PC-3 (cell line): ENCODE measurements around the gene ZNF507. TPM values are rescaled to one million over a fixed set of nuclear protein-coding genes. Genes with fewer than 3 reads are reported as not detected.

Experiments
- ATAC-seq: fragments of 200-7000 bp; cut with Tn5 transposase; 2 replicates; pipeline ENCODE4 v1.9.1; 2020; ENCODE audit warnings: mild to moderate bottlenecking, moderate library complexity
- BruUV-seq: library from RNA; stranded (reverse); fragments of 400-500 nt; replicated peaks from 2 replicates; lab custom pipeline; 2021; lab: Mats Ljungman, UMichigan
- CTCF ChIA-PET: fragments of 300-600 bp; sonication (Branson Sonifier 250); formaldehyde crosslinking; loops from one replicate; lab custom pipeline; 2022; ENCODE audit warnings: antibody characterized with exemption; lab: Charles Lee
- POLR2A ChIA-PET: fragments of 300-600 bp; sonication (Branson Sonifier 250); formaldehyde crosslinking; loops from one replicate; lab custom pipeline; 2022; ENCODE audit warnings: antibody characterized with exemption; ENCODE audit not compliant: unreplicated experiment; lab: Charles Lee
- DNase-seq: peaks from one replicate; pipeline ENCODE4 v3.0.0-alpha.2; 2015
- H2AFZ ChIP-seq: fragments of 300-600 bp; sonication (generic); 2 replicates; pipeline ENCODE4 v1.6.0; 2016; ENCODE audit warnings: antibody characterized with exemption, low read length
- H3F3A ChIP-seq: fragments of 300-600 bp; sonication (generic); one replicate; pipeline ENCODE4 v1.6.0; 2017; ENCODE audit warnings: antibody characterized with exemption, low read length, control low read depth, mild to moderate bottlenecking; ENCODE audit not compliant: unreplicated experiment
- H3K27ac ChIP-seq: fragments of 300-600 bp; sonication (generic); 2 replicates; pipeline ENCODE4 v1.5.1; 2016; ENCODE audit warnings: mild to moderate bottlenecking, low read length
- H3K27me3 ChIP-seq: fragments of 300-600 bp; sonication (generic); 2 replicates; pipeline ENCODE4 v1.6.1; 2016; ENCODE audit warnings: low read length, mixed read lengths
- H3K36me3 ChIP-seq: fragments of 300-600 bp; sonication (generic); 2 replicates; pipeline ENCODE4 v1.6.1; 2016; ENCODE audit warnings: low read depth, mixed run types, low read length, mixed read lengths
- H3K4me1 ChIP-seq: fragments of 300-600 bp; sonication (generic); 2 replicates; pipeline ENCODE4 v1.5.1; 2016; ENCODE audit warnings: low read length; ENCODE audit not compliant: insufficient read depth
- H3K4me2 ChIP-seq: fragments of 300-600 bp; sonication (generic); 2 replicates; pipeline ENCODE4 v1.6.0; 2016; ENCODE audit warnings: low read length
- H3K4me3 ChIP-seq: fragments of 300-600 bp; sonication (generic); 2 replicates; pipeline ENCODE4 v1.5.1; 2016; ENCODE audit warnings: mild to moderate bottlenecking, low read length, mixed read lengths
- H3K79me2 ChIP-seq: fragments of 300-600 bp; sonication (generic); 2 replicates; pipeline ENCODE4 v1.6.1; 2017; ENCODE audit warnings: low read length, mixed read lengths
- H3K9ac ChIP-seq: fragments of 300-600 bp; sonication (generic); 2 replicates; pipeline ENCODE4 v1.6.0; 2016; ENCODE audit warnings: mild to moderate bottlenecking, low read length
- H3K9me2 ChIP-seq: fragments of 300-600 bp; sonication (generic); replicated peaks from 2 replicates; pipeline ENCODE4 v1.6.1; 2016; ENCODE audit warnings: mixed run types, low read length, mixed read lengths
- H3K9me3 ChIP-seq: fragments of 300-600 bp; sonication (generic); 2 replicates; pipeline ENCODE4 v1.6.1; 2016; ENCODE audit warnings: low read length, mixed read lengths
- H4K20me1 ChIP-seq: fragments of 300-600 bp; sonication (generic); 2 replicates; pipeline ENCODE4 v1.6.1; 2016; ENCODE audit warnings: low read length, mixed read lengths
- EZH2 ChIP-seq: fragments of 300-600 bp; sonication (generic); IDR thresholded peaks from one replicate; pipeline ENCODE4 v1.6.1; 2017; ENCODE audit warnings: antibody characterized with exemption, mild to moderate bottlenecking, low read length; ENCODE audit not compliant: unreplicated experiment
- EZH2phosphoT487 ChIP-seq: fragments of 300-600 bp; sonication (generic); IDR thresholded peaks from 2 replicates; pipeline ENCODE4 v1.6.1; 2018; ENCODE audit warnings: mild to moderate bottlenecking, antibody characterized with exemption, low read length, borderline replicate concordance
- intact Hi-C: fragments of 100-400 bp; cut with micrococcal nuclease; formaldehyde crosslinking; loops from 2 replicates; pipeline ENCODE4 v1.9.0; 2023
- total RNA-seq: library from RNA; depleted of rRNA; stranded (reverse); fragments of >200 nt; gene quantifications from 2 replicates; pipeline ENCODE4 v1.2.3, GENCODE V29; 2014
- TF ChIP-seq, protein P1 (sequence below): fragments of 300-600 bp; sonication (generic); conservative IDR thresholded peaks from 2 replicates; pipeline ENCODE4 v1.5.1; 2017; ENCODE audit warnings: antibody characterized with exemption, low read depth, mild to moderate bottlenecking, low read length

Gene ZNF507
- total RNA-seq, 1 experiment from 2014 or later: 4.9 TPM

DNA sequence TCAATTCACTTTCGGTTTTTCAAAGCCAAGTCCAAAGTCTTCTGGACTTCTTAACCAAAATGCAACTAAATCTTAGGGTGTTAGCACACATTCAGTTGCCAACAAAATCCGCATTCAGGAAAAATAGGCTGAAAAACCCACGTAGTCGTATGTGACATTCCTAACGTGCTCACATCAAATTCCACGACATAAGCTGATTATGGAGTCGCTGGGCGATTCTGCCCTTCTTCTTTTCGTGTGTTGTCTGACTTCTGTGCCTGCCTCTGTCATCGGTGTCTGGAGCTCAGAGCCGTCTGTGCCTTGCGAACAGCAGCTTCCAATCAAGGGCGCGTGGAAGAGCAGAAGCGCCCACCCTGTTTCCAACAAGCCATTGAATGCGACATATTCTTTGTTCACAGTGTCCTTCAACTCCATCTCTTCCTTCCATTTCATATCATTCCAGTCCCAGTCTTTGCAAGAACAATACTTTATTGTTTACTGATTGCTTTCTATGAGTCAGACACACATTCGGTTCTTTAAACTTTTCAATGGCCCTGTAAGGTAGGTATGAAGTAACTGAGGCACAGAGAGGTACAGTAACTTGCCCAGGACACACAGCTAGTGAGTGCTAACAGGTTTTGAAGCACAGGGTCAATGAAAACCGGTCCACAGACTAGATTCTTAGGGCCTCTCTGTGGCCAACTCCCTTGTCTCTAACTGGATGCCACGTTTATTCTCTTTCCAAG is 8.2 kb upstream of the ZNF507 start:
- intact Hi-C loops: no loop called here
- Histone ChIP-seq H3K4me3 (no peak overlapping the region), H4K20me1 (no peaks in the 10 kb centered on the region), H3K9ac (no peak overlapping the region), H3K79me2 (no peaks in the 10 kb centered on the region), H3K4me2 (no peak overlapping the region), H3K9me2 (no peaks in the 10 kb centered on the region), H3K9me3 (no peaks in the 10 kb centered on the region), H3K36me3 (no peaks in the 10 kb centered on the region), H3F3A (no peaks in the 10 kb centered on the region), H3K27ac (no peak overlapping the region), H2AFZ (no peak overlapping the region), H3K27me3 (no peaks in the 10 kb centered on the region), H3K4me1 (no peaks in the 10 kb centered on the region)
- ATAC-seq: no peak
- DNase-seq: no peak
- TF ChIP-seq EZH2 (no peak), EZH2phosphoT487 (no peak)
- TF ChIP-seq, protein P1, sequence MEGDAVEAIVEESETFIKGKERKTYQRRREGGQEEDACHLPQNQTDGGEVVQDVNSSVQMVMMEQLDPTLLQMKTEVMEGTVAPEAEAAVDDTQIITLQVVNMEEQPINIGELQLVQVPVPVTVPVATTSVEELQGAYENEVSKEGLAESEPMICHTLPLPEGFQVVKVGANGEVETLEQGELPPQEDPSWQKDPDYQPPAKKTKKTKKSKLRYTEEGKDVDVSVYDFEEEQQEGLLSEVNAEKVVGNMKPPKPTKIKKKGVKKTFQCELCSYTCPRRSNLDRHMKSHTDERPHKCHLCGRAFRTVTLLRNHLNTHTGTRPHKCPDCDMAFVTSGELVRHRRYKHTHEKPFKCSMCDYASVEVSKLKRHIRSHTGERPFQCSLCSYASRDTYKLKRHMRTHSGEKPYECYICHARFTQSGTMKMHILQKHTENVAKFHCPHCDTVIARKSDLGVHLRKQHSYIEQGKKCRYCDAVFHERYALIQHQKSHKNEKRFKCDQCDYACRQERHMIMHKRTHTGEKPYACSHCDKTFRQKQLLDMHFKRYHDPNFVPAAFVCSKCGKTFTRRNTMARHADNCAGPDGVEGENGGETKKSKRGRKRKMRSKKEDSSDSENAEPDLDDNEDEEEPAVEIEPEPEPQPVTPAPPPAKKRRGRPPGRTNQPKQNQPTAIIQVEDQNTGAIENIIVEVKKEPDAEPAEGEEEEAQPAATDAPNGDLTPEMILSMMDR: no peak
- no TSS peak for BruUV-seq
- CTCF ChIA-PET: interaction anchor here (1.1 kb wide), 1 partner anchor 23 kb away, joined by 3 read pairs; no protein-coding TSS in a partner anchor
- POLR2A ChIA-PET: no interaction called here

DNA sequence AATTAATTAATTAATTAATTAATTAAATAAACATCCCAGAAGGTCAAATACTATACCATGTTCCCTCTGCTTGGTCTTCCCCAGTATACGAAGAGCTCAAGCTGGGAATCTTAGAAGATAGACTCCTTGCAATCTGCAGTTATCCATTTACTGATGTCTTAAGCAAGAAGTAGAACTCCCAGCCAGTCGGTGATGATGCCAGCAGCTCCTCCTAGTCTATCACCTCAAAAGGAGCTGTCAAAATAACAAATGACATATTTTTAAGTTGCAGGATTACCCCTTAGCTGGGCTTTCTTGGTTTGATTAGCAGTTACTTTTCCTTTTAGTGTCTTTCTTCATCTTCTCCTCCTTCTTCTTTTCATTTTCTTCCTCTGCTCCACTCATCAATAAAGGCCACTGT is 6.0 kb upstream of the ZNF507 start:
- Histone ChIP-seq H2AFZ (no peak overlapping the region), H3K27me3 (no peaks in the 10 kb centered on the region), H3K79me2 (no peaks in the 10 kb centered on the region), H3K4me2 (no peak overlapping the region), H3K4me1 (peaks cover 11% of the 10 kb centered on the region), H4K20me1 (no peaks in the 10 kb centered on the region), H3K9ac (no peak overlapping the region), H3F3A (no peaks in the 10 kb centered on the region), H3K9me2 (no peaks in the 10 kb centered on the region), H3K9me3 (no peaks in the 10 kb centered on the region), H3K36me3 (no peaks in the 10 kb centered on the region), H3K4me3 (no peak overlapping the region), H3K27ac (no peak overlapping the region)
- ChIA-PET POLR2A (no interaction called here), CTCF (interaction anchor here (0.8 kb wide), 1 partner anchor 33 kb away, joined by 3 read pairs; no protein-coding TSS in a partner anchor)
- no peak for ATAC-seq
- intact Hi-C loops: no loop called here
- no peak for DNase-seq
- BruUV-seq: no TSS peak
- TF ChIP-seq EZH2phosphoT487: no peak
- TF ChIP-seq, protein P1: no peak
- TF ChIP-seq EZH2: no peak
